GM19452 (cell line): ENCODE measurements around the gene CDKAL1.
"Not testable (repeated sequence)": the region's sequence is repeated elsewhere in the genome, so short reads cannot be mapped to it uniquely, and the experiment has no call there.

Source experiments
- ATAC-seq: cut with Tn5 transposase; IDR thresholded peaks from one replicate; pipeline ENCODE4 v1.9.1; 2021; ENCODE audit not compliant: unreplicated experiment

Gene CDKAL1

GRCh38 chr6:20827798-20828197, 293.5 kb downstream of the CDKAL1 start:
- no peak for ATAC-seq

DNA sequence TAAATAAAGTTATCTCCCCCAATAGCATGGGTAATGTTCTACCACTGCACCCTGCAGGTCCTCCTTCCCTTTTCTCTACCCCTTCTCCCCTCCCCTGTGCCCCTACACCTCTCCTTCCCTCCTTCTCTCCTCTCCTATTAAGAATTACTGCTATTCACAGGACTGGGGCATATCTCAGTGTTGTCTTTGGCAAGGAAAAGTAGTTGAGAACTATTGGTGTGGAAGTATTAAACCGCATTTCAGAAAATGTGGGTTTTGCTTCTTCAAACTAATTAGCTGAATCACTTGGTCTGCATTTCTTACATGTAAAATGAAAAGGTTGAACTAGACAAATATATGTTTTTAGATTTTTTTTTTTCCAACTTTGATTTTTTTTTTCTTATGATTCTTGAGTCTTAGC, 296.3 kb downstream of the CDKAL1 start:
- ATAC-seq = no peak

GRCh38 chr6:20831251-20831650, 297.0 kb downstream of the CDKAL1 start:
- not testable (repeated sequence) for ATAC-seq

DNA sequence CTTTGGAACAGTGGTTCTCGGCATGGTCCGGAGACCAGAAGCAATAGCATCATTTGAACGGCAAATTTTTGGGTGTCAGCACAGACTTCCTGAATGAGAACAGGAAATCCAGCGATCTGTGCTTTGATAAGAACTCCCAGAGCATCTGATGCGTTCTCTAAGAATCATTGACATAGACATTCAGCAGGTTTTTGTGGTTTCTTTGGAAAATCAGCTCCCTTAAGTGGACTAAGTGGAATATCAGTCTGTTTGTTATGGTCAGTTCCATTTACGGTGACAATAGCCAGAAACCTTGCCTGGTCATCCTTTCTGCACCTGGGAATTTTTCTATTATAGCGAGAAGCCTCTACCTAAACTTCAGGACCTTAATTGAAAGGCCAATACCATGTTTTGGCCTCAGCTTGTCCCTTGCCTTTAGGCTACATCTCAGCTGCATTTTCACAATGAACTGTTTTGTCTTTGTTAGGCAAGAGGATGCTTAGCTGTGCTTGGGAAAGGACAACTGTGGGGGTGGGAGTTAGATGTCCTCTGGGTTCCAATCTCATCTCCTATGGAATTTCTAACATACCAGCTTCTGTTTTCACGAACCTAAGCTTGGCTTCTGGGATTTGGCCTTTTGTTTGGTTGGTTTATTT, 299.7 kb downstream of the CDKAL1 start:
- no peak for ATAC-seq

DNA sequence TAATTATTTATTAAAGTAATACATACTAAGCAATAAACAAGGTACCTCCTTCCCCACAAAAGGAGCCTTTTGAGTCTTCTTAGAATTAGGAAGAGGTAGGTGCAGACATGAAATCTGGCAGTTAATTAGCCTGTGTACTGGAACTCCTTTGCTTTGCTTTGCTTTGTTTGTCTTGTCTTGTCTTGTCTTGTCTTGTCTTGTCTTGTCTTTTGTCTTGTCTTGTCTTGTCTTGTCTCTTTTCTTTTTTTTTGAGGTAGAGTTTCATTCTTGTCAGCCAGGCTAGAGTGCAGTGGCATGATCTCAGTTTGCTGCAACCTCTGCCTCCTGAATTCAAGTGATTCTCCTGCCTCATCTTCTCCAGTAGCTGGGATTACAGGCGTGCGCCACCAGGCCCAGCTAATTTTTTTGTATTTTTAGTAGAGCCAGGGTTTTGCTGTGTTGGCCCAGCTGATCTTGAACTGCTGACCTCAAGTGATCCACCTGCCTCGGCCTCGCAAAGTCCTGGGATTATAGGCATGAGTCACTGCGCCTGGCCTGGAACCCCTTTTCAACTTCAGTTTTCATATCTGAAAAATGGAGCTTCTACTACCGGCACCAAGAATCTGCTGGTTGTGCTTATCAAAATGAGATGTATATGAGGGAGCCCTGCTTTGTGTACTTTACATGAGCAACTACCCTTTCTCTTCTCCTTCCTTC, 301.2 kb downstream of the CDKAL1 start:
- ATAC-seq = no peak

- ATAC-seq = peak; percentile 69
Measured at GRCh38 chr6:20837189-20837588, 302.9 kb downstream of the CDKAL1 start.

DNA sequence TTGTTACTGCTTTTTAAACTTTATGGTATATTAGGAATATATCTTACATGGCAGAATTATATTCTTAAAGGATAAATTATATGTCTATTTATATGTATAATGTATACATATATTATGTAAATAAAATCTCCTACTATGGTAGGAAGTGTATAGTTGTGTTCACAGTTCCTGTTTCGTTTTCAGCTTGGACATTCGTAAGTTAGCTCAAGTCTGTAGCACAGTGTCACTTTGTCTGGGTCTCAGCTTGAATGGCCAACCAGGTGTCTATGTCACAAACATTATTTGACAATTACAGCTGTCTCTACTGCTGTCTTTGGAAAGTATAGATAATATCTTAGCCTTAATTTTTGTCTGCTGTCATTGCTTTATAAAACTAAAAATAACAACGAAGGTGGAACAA, 303.9 kb downstream of the CDKAL1 start:
- no peak for ATAC-seq

DNA sequence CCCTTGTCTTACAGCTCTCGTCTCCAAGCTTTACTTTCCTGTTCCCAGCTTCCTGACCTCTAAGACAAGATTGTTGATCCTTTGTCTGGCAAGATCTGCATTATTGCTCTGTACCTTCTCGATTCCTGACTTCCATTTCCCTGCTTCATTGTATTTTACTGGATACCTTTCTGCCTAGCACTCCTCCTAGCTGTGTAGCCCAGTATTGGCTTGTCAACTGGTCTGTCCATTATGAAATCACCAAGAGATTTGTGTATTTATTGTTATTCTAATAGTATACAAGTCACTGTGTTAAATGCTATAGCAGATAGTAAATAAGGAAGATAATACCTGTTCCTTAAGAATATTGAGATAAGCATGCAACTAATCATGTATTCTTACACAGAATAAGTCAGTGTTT, 305.4 kb downstream of the CDKAL1 start:
- ATAC-seq = no peak

GRCh38 chr6:20840675-20841074, 306.4 kb downstream of the CDKAL1 start:
- no peak for ATAC-seq

GRCh38 chr6:20841806-20842205, 307.5 kb downstream of the CDKAL1 start:
- ATAC-seq = no peak

DNA sequence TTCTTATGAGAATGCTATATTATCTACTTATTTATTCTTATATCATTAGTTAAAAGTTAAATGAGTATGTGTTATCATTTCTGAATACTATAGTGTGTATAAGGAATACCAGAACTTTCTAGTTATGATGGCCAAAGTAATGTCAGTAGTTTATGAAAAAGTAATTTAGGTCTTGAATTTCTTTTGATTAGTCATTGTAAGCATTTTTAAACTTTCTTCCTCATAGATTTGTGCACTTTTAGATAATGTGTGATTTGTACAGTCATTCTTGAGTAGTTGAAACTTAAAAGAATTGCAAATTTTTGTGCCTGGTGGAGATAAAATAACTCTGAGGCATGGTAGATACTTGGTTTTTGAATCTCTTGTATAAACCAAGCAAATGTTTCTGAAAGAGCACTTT, 311.3 kb downstream of the CDKAL1 start:
- no peak for ATAC-seq

- ATAC-seq = peak; percentile 78
Measured at GRCh38 chr6:20846602-20847028, 312.4 kb downstream of the CDKAL1 start.

DNA sequence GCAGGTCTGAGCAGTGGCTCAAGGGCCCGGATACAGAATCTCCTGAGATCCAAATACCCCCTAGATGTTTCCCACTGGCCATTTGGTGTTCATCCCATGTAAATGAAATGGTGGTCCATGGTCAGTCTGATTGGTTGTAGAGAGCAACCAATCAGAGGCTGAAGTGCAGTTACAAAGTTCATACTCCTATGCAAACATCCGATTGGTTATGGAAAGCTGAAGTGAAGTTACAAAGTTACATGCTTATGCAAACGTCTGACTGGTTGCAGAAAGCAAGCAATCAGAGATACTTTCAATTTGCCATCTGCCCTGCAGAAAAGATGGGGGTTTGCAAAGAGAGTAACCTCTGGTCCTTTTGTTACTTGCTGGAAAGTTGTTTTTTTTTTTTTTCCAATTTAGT, 313.6 kb downstream of the CDKAL1 start:
- no peak for ATAC-seq

GRCh38 chr6:20850686-20851416, 316.6 kb downstream of the CDKAL1 start:
- ATAC-seq = no peak

- no peak for ATAC-seq
Measured at GRCh38 chr6:20851795-20852194, 317.5 kb downstream of the CDKAL1 start.

- ATAC-seq = no peak
Measured at GRCh38 chr6:20853828-20854227, 319.6 kb downstream of the CDKAL1 start.

DNA sequence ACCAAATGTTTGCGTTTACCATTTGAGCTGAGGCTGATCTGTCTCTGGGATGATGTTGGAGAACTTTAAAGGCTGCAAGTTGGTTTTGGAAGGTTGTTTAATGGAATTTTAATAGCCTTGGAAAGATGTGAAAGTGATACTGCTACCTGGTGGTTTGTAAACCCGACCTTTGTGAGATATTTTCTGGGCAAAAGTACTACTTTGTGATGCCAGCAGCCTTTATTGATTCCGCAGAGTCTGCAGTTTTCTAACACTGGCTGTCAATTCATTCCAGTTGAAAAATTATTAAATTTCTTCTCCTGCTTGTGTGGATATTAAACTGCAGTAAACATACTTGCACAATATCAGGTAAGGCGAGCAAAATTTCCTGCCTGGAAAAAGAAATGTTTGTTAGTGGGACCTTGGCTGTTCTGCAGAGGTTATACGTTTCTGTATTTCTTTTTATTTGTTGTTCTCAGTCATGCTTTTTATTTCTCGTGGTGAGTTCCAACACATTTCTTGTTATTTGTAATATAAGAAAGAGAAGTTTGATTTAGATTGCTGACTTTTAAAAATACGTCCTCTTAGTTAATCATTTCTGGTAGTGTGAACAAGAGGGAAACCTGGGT, 322.5 kb downstream of the CDKAL1 start:
- ATAC-seq = no peak

- ATAC-seq = no peak
Measured at GRCh38 chr6:20861481-20861880, 327.2 kb downstream of the CDKAL1 start.

DNA sequence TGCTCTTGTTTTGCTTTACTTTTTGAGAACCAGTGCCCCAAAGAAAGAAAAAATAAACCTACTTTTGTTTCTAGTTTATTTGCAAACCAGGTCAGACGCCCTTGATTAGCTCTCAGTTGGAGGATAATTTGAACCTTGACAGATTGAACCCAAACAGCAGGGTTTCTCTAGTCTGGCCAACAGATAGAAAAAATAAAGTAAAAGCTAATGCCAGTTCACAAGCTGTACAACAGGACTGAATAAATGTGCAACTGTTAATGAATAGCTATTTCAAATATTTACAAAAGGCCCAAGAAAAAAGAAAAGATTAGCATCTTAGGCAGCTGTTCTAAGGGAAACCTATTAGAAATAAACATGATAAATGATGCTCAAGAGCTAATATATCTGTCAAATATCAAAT, 331.8 kb downstream of the CDKAL1 start:
- ATAC-seq = no peak

GRCh38 chr6:20866935-20867703, 332.9 kb downstream of the CDKAL1 start:
- ATAC-seq = no peak
